ENCODE data around the gene GPC5. TPM values are rescaled to one million over a fixed set of nuclear protein-coding genes. Genes with fewer than 3 reads are reported as not detected.

GPC5 gene
- total and polyA plus RNA-seq, 2 of the 8 experiments (the other 6 are each of a cell fraction or from before 2014, with no cell fraction given) = 0.20 to 0.39 TPM

DNA sequence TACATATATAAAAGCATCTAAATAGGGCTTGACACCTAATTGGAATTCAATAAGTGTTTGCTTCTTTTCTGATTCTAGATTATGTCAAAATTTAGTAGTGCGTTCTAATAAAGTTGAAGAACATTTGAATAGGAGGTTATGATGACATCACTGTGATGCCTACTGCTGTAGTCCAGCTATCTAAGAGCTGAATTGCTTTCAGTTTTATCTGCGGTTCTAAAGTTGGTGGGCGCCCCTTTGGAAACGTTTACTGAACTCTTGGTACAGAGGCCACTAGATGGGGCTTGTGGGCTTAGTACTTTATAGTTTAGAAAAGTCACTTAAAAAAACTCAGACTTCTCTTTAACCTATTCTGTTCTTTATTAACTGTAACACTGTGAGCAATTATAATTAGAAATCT, 776.9 kb downstream of the GPC5 start:
- H2BK15ac ChIP-seq (ENCODE audit: low read length) = no peak overlapping the region
- H3K9ac ChIP-seq (replicated peaks in 1 of 4; ENCODE audit: extremely low read depth in 1 of 4, low read depth in 3 of 4, low read length in 3 of 4) = no peak overlapping the region
- H4K8ac ChIP-seq (ENCODE audit: extremely low read depth, insufficient read depth, low read length) = no peak overlapping the region
- H3K14ac ChIP-seq (ENCODE audit: insufficient read length) = no peak overlapping the region
- POLR2A ChIA-PET (ENCODE audit: partially characterized antibody) = no interaction called here
- H3K79me1 ChIP-seq (ENCODE audit: low read depth, low read length) = no peaks in the 10 kb centered on the region
- H3K56ac ChIP-seq (replicated peaks; ENCODE audit: insufficient read length, low read depth, low read length) = no peak overlapping the region
- no peaks in the 10 kb centered on the region for H3K79me2 ChIP-seq (ENCODE audit: control insufficient read depth in 1 of 2, insufficient read depth in 2 of 2, low read length in 2 of 2)
- H3K4me1 ChIP-seq (replicated peaks in 1 of 4; ENCODE audit: control insufficient read depth in 3 of 4, insufficient read depth in 4 of 4, low read length in 3 of 4) = no peaks in the 10 kb centered on the region
- 56% methylated on average over 4 of the region's 4 CpGs; no CpG with 5 or more reads in 1 of the 2 experiments for WGBS, 2 experiments (ENCODE audit: extremely low coverage in 1 of 2, insufficient coverage in 1 of 2, insufficient read length in 1 of 2, insufficient replicate concordance in 2 of 2, low coverage in 1 of 2, low lambda C conversion rate in 2 of 2, missing lambda C conversion rate in 1 of 2)
- H2AK5ac ChIP-seq (ENCODE audit: low read depth, low read length) = no peak overlapping the region
- H3K23me2 ChIP-seq (ENCODE audit: low read depth, low read length) = no peaks in the 10 kb centered on the region; the same call in 1 of the 2 replicates
- no peak overlapping the region for H2BK12ac ChIP-seq (ENCODE audit: low read depth, low read length)
- no peak overlapping the region for H3K4me3 ChIP-seq (ENCODE audit: extremely low read depth in 1 of 4, insufficient read depth in 2 of 4, low read depth in 3 of 4, low read length in 4 of 4)
- no peak overlapping the region for H2BK20ac ChIP-seq (ENCODE audit: low read length)
- H4K5ac ChIP-seq (ENCODE audit: insufficient read length, low read depth, low read length) = no peak overlapping the region
- H2BK5ac ChIP-seq (ENCODE audit: low read depth, low read length) = no peak overlapping the region
- no peak overlapping the region for H2AFZ ChIP-seq (ENCODE audit: low read length)
- H3K27me3 ChIP-seq (replicated peaks in 1 of 4; ENCODE audit: control insufficient read depth in 3 of 4, extremely low read depth in 1 of 4, insufficient read depth in 3 of 4, low read length in 3 of 4) = no peaks in the 10 kb centered on the region
- TF ChIP-seq SUZ12 (IDR thresholded peaks at IDR 0.05; ENCODE audit: low read length) (no peak), TAF7 (optimal IDR thresholded peaks at IDR 0.05; ENCODE audit: borderline replicate concordance, low read depth, low read length) (no peak), RAD21 (IDR thresholded peaks at IDR 0.05 in 1 of 2, conservative IDR thresholded peaks at IDR 0.05 in 1 of 2; ENCODE audit: low read depth in 2 of 2, low read length in 2 of 2) (peak; percentile 52 to 68), RFX5 (IDR thresholded peaks at IDR 0.05; ENCODE audit: borderline replicate concordance, low read depth, low read length) (no peak), BACH1 (IDR thresholded peaks at IDR 0.05; ENCODE audit: low read length) (no peak), MAFK (IDR thresholded peaks at IDR 0.05; ENCODE audit: low read depth, low read length) (no peak), SP4 (IDR thresholded peaks at IDR 0.05; ENCODE audit: low read length) (no peak), EGR1 (IDR thresholded peaks at IDR 0.05; ENCODE audit: borderline replicate concordance, low read depth, low read length) (no peak)
- TF ChIP-seq, protein P1, sequence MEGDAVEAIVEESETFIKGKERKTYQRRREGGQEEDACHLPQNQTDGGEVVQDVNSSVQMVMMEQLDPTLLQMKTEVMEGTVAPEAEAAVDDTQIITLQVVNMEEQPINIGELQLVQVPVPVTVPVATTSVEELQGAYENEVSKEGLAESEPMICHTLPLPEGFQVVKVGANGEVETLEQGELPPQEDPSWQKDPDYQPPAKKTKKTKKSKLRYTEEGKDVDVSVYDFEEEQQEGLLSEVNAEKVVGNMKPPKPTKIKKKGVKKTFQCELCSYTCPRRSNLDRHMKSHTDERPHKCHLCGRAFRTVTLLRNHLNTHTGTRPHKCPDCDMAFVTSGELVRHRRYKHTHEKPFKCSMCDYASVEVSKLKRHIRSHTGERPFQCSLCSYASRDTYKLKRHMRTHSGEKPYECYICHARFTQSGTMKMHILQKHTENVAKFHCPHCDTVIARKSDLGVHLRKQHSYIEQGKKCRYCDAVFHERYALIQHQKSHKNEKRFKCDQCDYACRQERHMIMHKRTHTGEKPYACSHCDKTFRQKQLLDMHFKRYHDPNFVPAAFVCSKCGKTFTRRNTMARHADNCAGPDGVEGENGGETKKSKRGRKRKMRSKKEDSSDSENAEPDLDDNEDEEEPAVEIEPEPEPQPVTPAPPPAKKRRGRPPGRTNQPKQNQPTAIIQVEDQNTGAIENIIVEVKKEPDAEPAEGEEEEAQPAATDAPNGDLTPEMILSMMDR (IDR thresholded peaks at IDR 0.05; ENCODE audit: control extremely low read depth in 1 of 3, insufficient read depth in 1 of 3, low read depth in 1 of 3, low read length in 3 of 3) = peak in 2 of 3 experiments; percentile 36 to 40; a peak in 2 of 4 replicates
- no peak overlapping the region for H4K91ac ChIP-seq (replicated peaks; ENCODE audit: insufficient read length, low read length)
- H3K18ac ChIP-seq (ENCODE audit: extremely low read depth, low read length) = no peak overlapping the region
- CTCF ChIA-PET (ENCODE audit: partially characterized antibody) = interaction anchor here (0.6 to 3.6 kb wide), 14 partner anchors 10 to 458 kb away, joined by 3 to 16 read pairs (median 4); no protein-coding TSS in a partner anchor
- no peak overlapping the region for H3K4me2 ChIP-seq (ENCODE audit: insufficient read depth in 1 of 2, low read depth in 2 of 2, low read length in 2 of 2)
- FAIRE-seq (no peak), DNase-seq (ENCODE audit: low read depth in 1 of 2, low spot score in 2 of 2) (no peak)
- no peak overlapping the region for H2BK120ac ChIP-seq (replicated peaks; ENCODE audit: low read depth, low read length)
- no peak overlapping the region for H3K4ac ChIP-seq (replicated peaks; ENCODE audit: insufficient read length, low read depth, low read length)
- no peaks in the 10 kb centered on the region for H3K9me3 ChIP-seq (ENCODE audit: insufficient read depth in 2 of 2, low read depth in 1 of 2, low read length in 1 of 2)
- no peaks in the 10 kb centered on the region for H3K36me3 ChIP-seq (ENCODE audit: control insufficient read depth in 2 of 4, insufficient read depth in 4 of 4, low read length in 3 of 4)
- H4K20me1 ChIP-seq (replicated peaks in 1 of 2; ENCODE audit: control insufficient read depth in 1 of 2, insufficient read depth in 2 of 2, low read length in 2 of 2) = no peaks in the 10 kb centered on the region
- no peak overlapping the region for H3K27ac ChIP-seq (ENCODE audit: low read depth, low read length)
- H3K23ac ChIP-seq (ENCODE audit: insufficient read length) = no peak overlapping the region

All from H1 (cell line).